K562 treated with DMSO at 1 percent for 4 hours (cell line): ENCODE data around the gene SLC33A1. TPM values are rescaled to one million over a fixed set of nuclear protein-coding genes. Genes with fewer than 3 reads are reported as not detected.

Experiments
- total RNA-seq: library from RNA; unstranded; fragments of 300-600 nt; gene quantifications from 2 replicates; pipeline ENCODE4 v1.2.3, GENCODE V29; 2022; ENCODE audit not compliant: insufficient read depth

SLC33A1 gene
- 30.0 and 30.7 TPM in 2 replicates for total RNA-seq

DNA sequence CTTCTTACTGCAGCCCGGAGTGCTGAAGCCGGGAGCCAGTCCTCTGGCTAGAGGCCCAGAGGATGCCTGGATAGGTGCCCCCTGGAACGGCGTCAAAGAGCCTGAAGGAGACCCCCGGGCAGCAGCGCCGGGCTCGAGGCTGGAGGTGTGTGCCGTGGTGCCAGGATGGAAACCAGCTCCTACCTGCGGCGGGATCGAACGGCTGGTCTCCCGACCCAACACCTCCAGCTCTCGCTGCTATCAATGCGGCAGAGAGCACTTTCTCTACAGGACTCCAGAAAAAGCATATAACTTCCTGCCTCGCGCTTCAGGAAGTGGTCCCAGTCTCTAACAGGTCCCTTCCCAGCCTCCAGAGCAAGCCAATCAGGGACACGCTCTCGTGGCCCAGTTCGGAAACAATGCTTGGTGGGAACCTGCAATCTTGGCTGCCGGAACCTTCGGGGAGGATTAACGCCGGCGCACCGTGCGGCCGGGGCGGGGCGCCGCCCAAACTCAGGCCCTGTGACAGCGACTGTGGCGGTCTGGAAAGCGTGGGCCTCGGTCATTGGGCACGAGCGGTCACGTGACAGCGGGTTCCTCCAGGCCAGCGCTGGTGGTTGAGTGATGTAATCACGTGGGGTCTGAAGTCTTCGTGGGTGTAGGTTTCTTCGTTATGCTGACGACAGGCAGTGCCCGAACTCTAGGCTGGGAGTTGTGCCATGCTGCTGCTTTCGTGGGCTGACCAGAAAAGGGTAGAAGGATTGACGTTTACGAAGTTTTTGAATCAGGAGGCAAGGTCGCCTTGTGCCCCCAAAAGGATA lies at the start of gene SLC33A1:
Gene SLC33A1, minus strand, starts transcription at position 287 of the 800 bp plus-strand sequence. CDS start 430 bp downstream, outside the sequence.

DNA sequence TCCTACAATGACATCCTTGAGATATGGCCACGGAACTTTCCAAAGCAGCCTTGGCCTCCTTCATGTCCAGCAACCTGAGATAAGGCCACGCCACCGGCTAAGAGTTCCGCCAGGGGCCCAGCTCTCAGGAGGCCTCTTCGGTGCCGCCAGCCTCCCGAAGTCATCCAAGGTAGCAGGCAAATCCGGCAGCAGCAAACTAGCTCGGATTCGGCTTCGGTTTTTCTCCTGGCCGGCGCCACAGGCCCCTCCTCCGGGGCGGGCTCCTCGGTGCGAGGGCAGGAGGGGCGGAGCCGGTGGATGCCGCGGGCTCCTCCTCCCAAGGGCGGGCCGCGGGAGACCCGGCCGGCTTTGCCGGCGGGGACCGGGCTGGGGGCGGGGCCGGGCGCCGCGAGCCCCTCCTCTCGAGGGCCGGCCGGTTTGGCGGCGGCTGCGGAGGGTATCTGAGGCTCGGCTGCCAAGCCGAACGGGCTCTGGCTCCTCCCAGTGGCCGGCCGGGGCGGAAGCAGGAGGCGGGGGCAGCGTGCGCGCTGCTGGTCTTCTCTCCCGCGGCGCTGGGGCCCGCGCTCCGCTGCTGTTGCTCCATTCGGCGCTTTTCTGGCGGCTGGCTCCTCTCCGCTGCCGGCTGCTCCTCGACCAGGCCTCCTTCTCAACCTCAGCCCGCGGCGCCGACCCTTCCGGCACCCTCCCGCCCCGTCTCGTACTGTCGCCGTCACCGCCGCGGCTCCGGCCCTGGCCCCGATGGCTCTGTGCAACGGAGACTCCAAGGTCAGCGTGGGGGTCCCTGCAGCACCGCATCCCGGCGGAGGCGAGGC lies 16.1 kb upstream of the SLC33A1 start, which contains the start of gene GMPS:
Gene GMPS, plus strand, starts transcription at position 518 of the 812 bp plus-strand sequence. Its CDS starts 221 bp downstream, at position 739.

DNA sequence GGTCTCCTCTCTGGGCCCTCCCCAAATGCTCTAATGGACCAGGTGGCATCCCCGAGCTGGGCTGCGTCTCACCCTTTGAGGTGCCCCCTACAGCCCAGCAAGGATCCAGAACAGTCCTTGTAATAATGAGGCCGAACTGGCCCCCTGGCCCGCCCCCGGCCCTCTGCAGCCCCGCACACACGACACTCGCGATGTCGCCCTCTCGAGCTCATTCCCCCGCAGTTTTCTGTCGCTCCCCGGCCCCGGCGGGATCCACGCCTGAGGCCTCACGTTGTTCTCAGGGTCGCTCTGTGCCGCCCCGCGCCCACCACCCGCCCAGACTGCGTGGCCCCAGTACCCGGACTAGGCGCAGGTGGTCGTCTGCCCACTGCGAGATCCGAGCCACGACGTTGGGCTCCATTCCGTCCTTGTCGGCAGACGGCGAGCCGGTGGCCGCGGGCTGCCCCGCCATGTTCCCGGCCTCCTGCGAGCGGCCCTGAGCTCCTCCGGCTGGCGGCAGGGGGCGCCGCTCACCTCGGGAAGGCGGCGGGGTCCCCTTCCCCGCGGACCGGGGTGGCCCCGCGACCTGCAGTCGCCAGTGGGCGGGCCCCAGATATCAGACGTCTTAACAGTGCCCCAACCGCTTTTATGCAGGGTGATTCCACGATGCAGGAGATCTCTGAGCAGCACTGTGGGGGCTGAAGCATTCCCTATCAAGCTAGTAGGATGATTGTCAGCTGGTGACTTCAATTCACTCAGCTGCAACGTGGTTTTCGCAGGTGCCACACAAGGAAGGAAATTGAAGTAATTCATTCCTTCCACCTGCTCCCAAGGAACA lies 48.2 kb downstream of the SLC33A1 start, which contains the start of gene C3orf33:
Gene C3orf33, minus strand, starts transcription at position 477 of the 817 bp plus-strand sequence. Its CDS starts 26 bp downstream, at position 451.

Other genes starting within 250 kb of the SLC33A1 start
- gene PLCH1, start 109.4 kb downstream of the SLC33A1 start, total RNA-seq: 0.21 and 1.9 TPM in 2 replicates
- 1.8 and 2.0 TPM in 2 replicates for gene C3orf33, start 48.1 kb downstream of the SLC33A1 start, total RNA-seq
- gene GMPS, start 16.2 kb upstream of the SLC33A1 start, total RNA-seq: 61.4 TPM in 2 replicates